Hippocampal formation (tissue), 2 donors: ENCODE measurements around the gene NTNG1.

ENCODE experiments used
- DNase-seq, 2 donors: peaks; one replicate each; lab custom pipeline; 2025; lab: John Stamatoyannopoulos, UW

NTNG1 gene

GRCh38 chr1:107404756-107405155 is 263.9 kb downstream of the NTNG1 start:
- DNase-seq, result no peak

- peak in 1 of 2 donors; percentile 6 for DNase-seq
Observed at GRCh38 chr1:107405236-107405635, 264.4 kb downstream of the NTNG1 start.

GRCh38 chr1:107407011-107407410 is 266.2 kb downstream of the NTNG1 start:
- DNase-seq, result no peak

- no peak for DNase-seq
Observed at GRCh38 chr1:107413546-107413945, 272.7 kb downstream of the NTNG1 start.

GRCh38 chr1:107413951-107414350 is 273.1 kb downstream of the NTNG1 start:
- DNase-seq, result no peak

GRCh38 chr1:107414550-107414949 is 273.7 kb downstream of the NTNG1 start:
- no peak for DNase-seq

GRCh38 chr1:107415241-107415640 is 274.4 kb downstream of the NTNG1 start:
- no peak for DNase-seq

GRCh38 chr1:107419003-107419402 is 278.2 kb downstream of the NTNG1 start:
- DNase-seq, result no peak

- DNase-seq, result no peak
Observed at GRCh38 chr1:107422901-107423300, 282.1 kb downstream of the NTNG1 start.

GRCh38 chr1:107430540-107431228 is 289.8 kb downstream of the NTNG1 start:
- peak; percentile 1 to 27 for DNase-seq

GRCh38 chr1:107432108-107432507 is 291.3 kb downstream of the NTNG1 start:
- no peak for DNase-seq

GRCh38 chr1:107433068-107433467 is 292.2 kb downstream of the NTNG1 start:
- DNase-seq, result no peak

- DNase-seq, result no peak
Observed at GRCh38 chr1:107433635-107434360, 293.0 kb downstream of the NTNG1 start.

GRCh38 chr1:107434361-107434693 is 293.5 kb downstream of the NTNG1 start:
- DNase-seq, result no peak

- no peak for DNase-seq
Observed at GRCh38 chr1:107436552-107437241, 295.9 kb downstream of the NTNG1 start.

- DNase-seq, result no peak
Observed at GRCh38 chr1:107439567-107439966, 298.7 kb downstream of the NTNG1 start.

- DNase-seq, result no peak
Observed at GRCh38 chr1:107442551-107442950, 301.7 kb downstream of the NTNG1 start.

- no peak for DNase-seq
Observed at GRCh38 chr1:107443027-107443426, 302.2 kb downstream of the NTNG1 start.

- no peak for DNase-seq
Observed at GRCh38 chr1:107443860-107444259, 303.0 kb downstream of the NTNG1 start.

- no peak for DNase-seq
Observed at GRCh38 chr1:107444302-107444701, 303.5 kb downstream of the NTNG1 start.

GRCh38 chr1:107449326-107449725 is 308.5 kb downstream of the NTNG1 start:
- DNase-seq, result no peak

- no peak for DNase-seq
Observed at GRCh38 chr1:107450899-107451664, 310.2 kb downstream of the NTNG1 start.
